ENCODE measurements around the gene XNDC1N. TPM values are rescaled to one million over a fixed set of nuclear protein-coding genes. Genes with fewer than 3 reads are reported as not detected.

The XNDC1N gene
- total and polyA plus RNA-seq, 10 donors, result 2.5 to 19.2 (median 12.3) TPM

GRCh38 chr11:71962428-71963038, 34.1 kb upstream of the XNDC1N start:
- H3K36me3 ChIP-seq, result peaks cover 0 to 72% (median 33%) of the 10 kb centered on the region in 6 donors
- H3K4me1 ChIP-seq, result peaks cover 3 to 14% (median 11%) of the 10 kb centered on the region in 6 donors
- intact Hi-C loops (cut with DNase I; ENCODE audit: low total_unique reads), result no loop called here
- peak overlapping the region in 5 of 8 donors; percentile 16 to 67 (median 35) for H3K27ac ChIP-seq
- DNase-seq, result no peak
- no peaks in the 10 kb centered on the region for H3K27me3 ChIP-seq (replicated peaks in 1 of 7)
- TF ChIP-seq, protein P1, sequence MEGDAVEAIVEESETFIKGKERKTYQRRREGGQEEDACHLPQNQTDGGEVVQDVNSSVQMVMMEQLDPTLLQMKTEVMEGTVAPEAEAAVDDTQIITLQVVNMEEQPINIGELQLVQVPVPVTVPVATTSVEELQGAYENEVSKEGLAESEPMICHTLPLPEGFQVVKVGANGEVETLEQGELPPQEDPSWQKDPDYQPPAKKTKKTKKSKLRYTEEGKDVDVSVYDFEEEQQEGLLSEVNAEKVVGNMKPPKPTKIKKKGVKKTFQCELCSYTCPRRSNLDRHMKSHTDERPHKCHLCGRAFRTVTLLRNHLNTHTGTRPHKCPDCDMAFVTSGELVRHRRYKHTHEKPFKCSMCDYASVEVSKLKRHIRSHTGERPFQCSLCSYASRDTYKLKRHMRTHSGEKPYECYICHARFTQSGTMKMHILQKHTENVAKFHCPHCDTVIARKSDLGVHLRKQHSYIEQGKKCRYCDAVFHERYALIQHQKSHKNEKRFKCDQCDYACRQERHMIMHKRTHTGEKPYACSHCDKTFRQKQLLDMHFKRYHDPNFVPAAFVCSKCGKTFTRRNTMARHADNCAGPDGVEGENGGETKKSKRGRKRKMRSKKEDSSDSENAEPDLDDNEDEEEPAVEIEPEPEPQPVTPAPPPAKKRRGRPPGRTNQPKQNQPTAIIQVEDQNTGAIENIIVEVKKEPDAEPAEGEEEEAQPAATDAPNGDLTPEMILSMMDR (IDR thresholded peaks at IDR 0.05 in 8 of 11, conservative IDR thresholded peaks at IDR 0.05 in 3 of 11), result no peak
- TF ChIP-seq POLR2A (IDR thresholded peaks at IDR 0.05) (no peak), POLR2AphosphoS5 (IDR thresholded peaks at IDR 0.05) (no peak)
- 14 to 31% (median 25%) methylated on average over 2 of the region's 2 CpGs for WGBS, 5 donors
- H3K9me3 ChIP-seq, result peaks cover 0 to 5% (median 0%) of the 10 kb centered on the region in 8 donors
- peak overlapping the region in 1 of 8 donors; percentile 8 for H3K4me3 ChIP-seq

- Histone ChIP-seq H3K4me1 (no peaks in the 10 kb centered on the region), H3K9me3 (no peaks in the 10 kb centered on the region), H3K4me3 (no peak overlapping the region), H3K27ac (no peak overlapping the region), H3K36me3 (peaks cover 0 to 17% (median 10%) of the 10 kb centered on the region in 6 donors), H3K27me3 (replicated peaks in 1 of 7) (no peaks in the 10 kb centered on the region)
- intact Hi-C loops (cut with DNase I; ENCODE audit: low total_unique reads), result no loop called here
- 47 to 54% (median 51%) methylated on average over 3 of the region's 3 CpGs for WGBS, 5 donors
- TF ChIP-seq, protein P1 (IDR thresholded peaks at IDR 0.05 in 8 of 11, conservative IDR thresholded peaks at IDR 0.05 in 3 of 11), result no peak
- TF ChIP-seq POLR2A (IDR thresholded peaks at IDR 0.05), result no peak
- no peak for TF ChIP-seq POLR2AphosphoS5 (IDR thresholded peaks at IDR 0.05)
- DNase-seq, result no peak
These were observed 27.6 kb upstream of the XNDC1N start for GRCh38 chr11:71955898-71956456.

DNA sequence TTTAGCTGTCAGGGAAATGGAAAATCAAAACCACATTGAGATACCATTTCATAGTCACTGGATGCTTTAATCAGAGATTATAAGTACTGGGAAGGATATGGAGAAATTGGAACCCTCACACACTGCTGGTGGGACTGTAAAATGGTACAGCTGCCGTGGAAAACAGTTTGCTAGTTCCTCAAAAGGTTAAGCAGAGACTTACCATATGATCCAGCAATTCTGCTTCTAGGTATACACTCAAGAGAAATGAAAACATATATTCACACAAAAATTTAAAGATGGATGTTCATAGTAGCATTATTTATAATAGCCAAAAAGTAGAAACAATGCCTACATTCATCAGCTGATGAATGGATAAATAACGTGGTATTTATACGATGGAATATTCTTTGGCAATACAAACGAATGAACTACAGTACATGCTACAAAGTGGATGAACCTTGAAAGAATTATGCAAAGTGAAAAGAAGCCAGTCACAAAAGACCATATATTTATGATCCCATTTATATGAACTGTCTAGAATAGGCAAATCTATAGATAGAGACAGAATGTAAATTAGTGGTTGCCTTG, 23.4 kb upstream of the XNDC1N start:
- no peak overlapping the region for H3K27ac ChIP-seq
- H3K4me1 ChIP-seq, result peaks cover 0 to 29% (median 9%) of the 10 kb centered on the region in 6 donors
- intact Hi-C loops (cut with DNase I; ENCODE audit: low total_unique reads), result no loop called here
- no peaks in the 10 kb centered on the region for H3K27me3 ChIP-seq (replicated peaks in 1 of 7)
- H3K9me3 ChIP-seq, result no peaks in the 10 kb centered on the region
- no peak overlapping the region for H3K4me3 ChIP-seq
- no peak for DNase-seq
- no peaks in the 10 kb centered on the region for H3K36me3 ChIP-seq
- 80 to 91% (median 87%) methylated on average over 4 of the region's 4 CpGs for WGBS, 5 donors
- TF ChIP-seq POLR2A (IDR thresholded peaks at IDR 0.05) (no peak), POLR2AphosphoS5 (IDR thresholded peaks at IDR 0.05) (no peak)
- TF ChIP-seq, protein P1 (IDR thresholded peaks at IDR 0.05 in 8 of 11, conservative IDR thresholded peaks at IDR 0.05 in 3 of 11), result no peak

DNA sequence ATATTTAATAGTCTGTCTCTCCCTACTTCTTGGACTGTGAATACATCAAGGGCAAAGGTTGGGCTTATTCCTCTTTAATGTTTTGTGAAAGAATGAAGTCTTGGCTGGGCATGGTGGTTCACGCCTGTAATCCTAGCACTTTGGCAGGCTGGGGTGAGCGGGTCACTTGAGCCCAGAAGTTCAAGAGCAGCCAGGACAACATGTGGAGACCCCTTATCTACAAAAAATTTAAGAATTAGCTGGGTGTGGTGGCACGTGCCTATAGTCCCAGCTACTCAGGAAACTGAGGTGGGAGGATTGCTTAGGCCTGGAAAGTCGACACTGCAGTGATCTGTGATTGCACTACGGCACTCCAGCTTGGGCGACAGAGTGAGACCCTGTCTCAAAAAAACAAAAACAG, 20.6 kb upstream of the XNDC1N start:
- TF ChIP-seq POLR2AphosphoS5 (IDR thresholded peaks at IDR 0.05) (no peak), POLR2A (IDR thresholded peaks at IDR 0.05) (no peak)
- TF ChIP-seq, protein P1 (IDR thresholded peaks at IDR 0.05 in 8 of 11, conservative IDR thresholded peaks at IDR 0.05 in 3 of 11), result no peak

More for the DNA sequence above, 20.6 kb upstream of the XNDC1N start:
- peaks cover 0 to 9% (median 0%) of the 10 kb centered on the region in 6 donors for H3K36me3 ChIP-seq
- WGBS, 5 donors, result 68 to 94% (median 76%) methylated on average over 6 of the region's 6 CpGs
- peaks cover 0 to 39% (median 13%) of the 10 kb centered on the region in 6 donors for H3K4me1 ChIP-seq
- DNase-seq, result no peak
- H3K27me3 ChIP-seq (replicated peaks in 1 of 7), result no peaks in the 10 kb centered on the region
- no peaks in the 10 kb centered on the region for H3K9me3 ChIP-seq
- intact Hi-C loops (cut with DNase I; ENCODE audit: low total_unique reads), result no loop called here
- H3K27ac ChIP-seq, result peak overlapping the region in 2 of 8 donors; percentile 38 to 41
- H3K4me3 ChIP-seq, result no peak overlapping the region

Measured in spleen (tissue), 11 donors.